Measurements from ENCODE around the gene TPRX2. TPM values are rescaled to one million over a fixed set of nuclear protein-coding genes. Genes with fewer than 3 reads are reported as not detected.
"Not testable (repeated sequence)": the region's sequence is repeated elsewhere in the genome, so short reads cannot be mapped to it uniquely, and the experiment has no call there.

The TPRX2 gene, protein sequence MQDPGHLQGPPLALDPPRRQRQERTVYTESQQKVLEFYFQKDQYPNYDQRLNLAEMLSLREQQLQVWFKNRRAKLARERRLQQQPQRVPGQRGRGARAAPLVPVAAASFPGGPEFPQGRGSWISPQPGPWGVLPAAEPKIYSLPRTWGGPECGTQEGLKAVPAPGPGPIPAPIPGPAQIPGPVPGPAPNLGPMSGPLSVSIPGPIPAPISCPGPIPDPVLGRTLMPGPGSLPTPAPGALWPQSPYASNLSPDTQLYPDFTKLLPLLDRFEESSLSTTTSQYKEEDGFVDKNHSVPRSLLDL
- total RNA-seq, result not detected

DNA sequence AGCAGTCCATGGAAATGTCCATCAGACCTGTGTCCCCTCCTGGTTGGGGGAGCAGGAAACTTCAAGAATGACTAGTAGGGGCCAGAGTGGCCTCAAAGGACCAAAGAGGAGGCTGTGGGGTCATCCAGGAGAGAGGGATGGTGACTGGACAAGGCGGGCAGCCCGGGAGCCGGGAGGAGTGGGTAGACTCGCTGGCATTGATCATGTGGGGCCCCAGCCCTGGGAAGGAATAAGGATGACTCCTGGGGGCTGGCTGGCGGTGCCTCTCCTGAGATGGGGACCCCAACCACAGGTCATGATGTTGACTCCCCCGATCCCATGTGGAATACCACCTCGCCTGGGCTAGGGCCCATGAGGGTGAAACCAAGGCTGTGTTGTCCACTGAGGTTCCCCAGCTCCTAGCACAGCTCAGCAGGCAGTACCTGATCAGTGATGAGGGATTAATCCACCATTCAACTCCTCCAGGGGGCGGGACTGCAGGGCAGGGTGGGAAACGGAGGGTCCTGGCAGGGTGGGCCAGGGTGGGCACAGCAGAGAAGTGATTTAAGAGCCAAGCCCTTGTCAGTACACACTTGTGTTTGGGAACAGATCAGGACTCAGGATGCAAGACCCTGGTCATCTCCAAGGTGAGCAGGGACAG is at the start of gene TPRX2:
Gene TPRX2, plus strand, starts transcription at position 590 of the 640 bp plus-strand sequence. Its CDS starts 12 bp downstream, at position 602.
- POLR2A ChIA-PET; H3K4me3 Mint-ChIP-seq; ATAC-seq; DNase-seq; H3K36me3 Mint-ChIP-seq (ENCODE audit: low read depth); H3K27ac Mint-ChIP-seq; H3K4me1 Mint-ChIP-seq (ENCODE audit: low read depth); H3K9me3 Mint-ChIP-seq (ENCODE audit: insufficient read depth): not testable (repeated sequence)
- CTCF ChIA-PET, result interaction anchor here (0.9 to 1.2 kb wide), 2 partner anchors 9 to 10 kb away, joined by 3 read pairs; no protein-coding TSS in a partner anchor
- peaks cover 11% of the 10 kb centered on the region for H3K27me3 Mint-ChIP-seq (ENCODE audit: low read depth)

DNA sequence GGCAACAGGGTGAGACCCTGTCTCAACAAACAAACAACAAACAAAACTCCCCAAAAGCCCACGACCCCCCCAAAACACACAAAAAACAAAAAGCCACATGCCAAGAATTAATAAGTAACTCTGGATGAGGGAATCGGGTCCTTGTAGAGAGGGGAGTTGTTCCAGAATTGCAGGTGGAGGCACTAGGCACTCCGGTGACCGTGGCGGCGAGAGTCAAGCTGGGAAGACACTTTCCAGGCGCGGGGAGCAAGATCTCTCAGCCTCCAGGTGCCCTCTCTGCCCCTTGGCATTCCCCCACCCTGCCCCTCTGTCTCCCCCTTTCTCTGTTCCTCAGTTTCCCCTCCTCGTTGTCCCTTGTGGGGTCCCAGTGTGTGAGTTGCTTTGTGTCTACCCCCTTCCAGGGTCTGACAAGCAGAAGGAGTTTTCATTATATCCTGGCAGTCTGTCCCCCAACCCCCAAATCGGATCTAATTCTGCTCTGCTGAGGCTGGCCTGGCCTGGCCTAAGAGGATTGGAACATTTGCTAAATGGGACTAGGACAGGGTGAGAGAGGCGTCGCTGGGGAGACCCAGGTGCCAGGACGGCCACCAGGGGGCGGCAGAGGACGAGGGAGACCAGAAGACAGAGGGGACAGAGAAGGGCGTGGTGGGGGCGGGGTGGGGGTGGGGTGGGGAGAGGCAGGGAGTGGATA is 45.6 kb upstream of the TPRX2 start:
- POLR2A ChIA-PET, result no interaction called here

DNA sequence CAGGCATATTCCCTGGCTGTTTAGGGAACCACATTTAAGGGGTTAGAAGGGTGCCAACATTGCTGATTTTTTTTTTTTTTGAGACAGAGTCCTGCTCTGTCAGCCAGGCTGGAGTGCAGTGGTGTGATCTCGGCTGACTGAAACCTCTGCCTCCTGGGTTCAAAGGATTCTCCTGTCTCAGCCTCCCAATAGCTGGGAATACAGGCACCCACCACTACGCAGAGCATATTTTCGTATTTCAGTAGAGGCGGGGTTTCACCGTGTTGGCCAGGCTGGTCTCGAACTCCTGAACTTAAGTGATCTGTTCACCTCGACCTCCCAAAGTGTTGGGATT is 45.1 kb upstream of the TPRX2 start:
- Mint-ChIP-seq H3K27me3 (ENCODE audit: low read depth) (peaks cover 9% of the 10 kb centered on the region), H3K36me3 (ENCODE audit: low read depth) (no peaks in the 10 kb centered on the region), H3K9me3 (ENCODE audit: insufficient read depth) (no peaks in the 10 kb centered on the region), H3K27ac (no peak overlapping the region), H3K4me3 (no peak overlapping the region), H3K4me1 (ENCODE audit: low read depth) (no peaks in the 10 kb centered on the region)
- no peak for DNase-seq
- peak; percentile 15 for ATAC-seq
- ChIA-PET POLR2A (no interaction called here), CTCF (interaction anchor here (1.0 to 1.1 kb wide), 3 partner anchors 8 to 51 kb away, joined by 3 to 7 read pairs (median 3); no protein-coding TSS in a partner anchor)

More for the DNA sequence above, 45.6 kb upstream of the TPRX2 start:
- Mint-ChIP-seq H3K36me3 (ENCODE audit: low read depth) (no peaks in the 10 kb centered on the region), H3K27me3 (ENCODE audit: low read depth) (peaks cover 4% of the 10 kb centered on the region), H3K27ac (no peak overlapping the region), H3K4me1 (ENCODE audit: low read depth) (no peaks in the 10 kb centered on the region), H3K9me3 (ENCODE audit: insufficient read depth) (no peaks in the 10 kb centered on the region), H3K4me3 (no peak overlapping the region)
- DNase-seq, result peak; percentile 82
- ATAC-seq, result peak; percentile 92
- CTCF ChIA-PET, result interaction anchor here (0.8 kb wide), 1 partner anchor 19 kb away, joined by 4 read pairs; no protein-coding TSS in a partner anchor

DNA sequence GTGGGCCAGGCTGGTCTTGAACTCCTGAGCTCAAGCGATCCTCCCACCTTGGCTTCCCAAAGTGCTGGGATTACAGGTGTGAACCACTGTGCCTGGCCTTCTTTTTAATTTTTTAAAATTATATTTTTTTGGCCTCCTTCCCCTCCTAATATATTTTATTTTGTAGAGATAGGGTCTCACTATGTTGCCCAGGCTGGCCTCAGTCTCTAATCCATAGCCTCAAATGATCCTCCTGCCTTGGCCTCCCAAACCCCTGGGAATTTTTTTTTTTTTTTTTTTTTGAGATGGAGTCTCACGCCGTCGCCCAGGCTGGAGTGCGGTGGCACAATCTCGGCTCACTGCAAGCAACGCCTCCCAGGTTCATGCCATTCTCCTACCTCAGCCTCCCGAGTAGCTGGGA is 42.8 kb upstream of the TPRX2 start:
- H3K4me3 Mint-ChIP-seq; H3K36me3 Mint-ChIP-seq (ENCODE audit: low read depth); ATAC-seq; H3K27ac Mint-ChIP-seq; DNase-seq; POLR2A ChIA-PET; H3K4me1 Mint-ChIP-seq (ENCODE audit: low read depth); CTCF ChIA-PET; H3K9me3 Mint-ChIP-seq (ENCODE audit: insufficient read depth): not testable (repeated sequence)
- H3K27me3 Mint-ChIP-seq (ENCODE audit: low read depth), result peaks cover 28% of the 10 kb centered on the region

DNA sequence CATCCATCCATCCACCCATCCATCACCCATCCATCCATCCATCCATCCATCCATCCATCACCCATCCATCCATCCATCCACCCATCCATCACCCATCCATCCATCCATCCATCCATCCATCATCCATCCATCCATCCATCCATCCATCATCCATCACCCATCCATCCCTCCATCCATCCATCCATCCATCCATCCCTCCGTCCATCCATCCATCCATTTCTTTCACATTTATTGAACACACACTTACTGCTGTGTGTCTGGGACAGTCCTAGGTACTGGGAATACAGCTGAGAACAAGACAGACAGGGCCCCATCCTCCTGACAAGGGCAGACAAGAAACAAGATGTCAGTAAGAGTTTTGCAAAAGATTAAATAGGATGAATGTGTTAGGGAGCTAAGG is 40.8 kb upstream of the TPRX2 start:
- ATAC-seq; CTCF ChIA-PET; H3K36me3 Mint-ChIP-seq (ENCODE audit: low read depth); H3K27ac Mint-ChIP-seq; H3K9me3 Mint-ChIP-seq (ENCODE audit: insufficient read depth); H3K4me3 Mint-ChIP-seq; DNase-seq; H3K4me1 Mint-ChIP-seq (ENCODE audit: low read depth); POLR2A ChIA-PET: not testable (repeated sequence)
- peaks cover 32% of the 10 kb centered on the region for H3K27me3 Mint-ChIP-seq (ENCODE audit: low read depth)

DNA sequence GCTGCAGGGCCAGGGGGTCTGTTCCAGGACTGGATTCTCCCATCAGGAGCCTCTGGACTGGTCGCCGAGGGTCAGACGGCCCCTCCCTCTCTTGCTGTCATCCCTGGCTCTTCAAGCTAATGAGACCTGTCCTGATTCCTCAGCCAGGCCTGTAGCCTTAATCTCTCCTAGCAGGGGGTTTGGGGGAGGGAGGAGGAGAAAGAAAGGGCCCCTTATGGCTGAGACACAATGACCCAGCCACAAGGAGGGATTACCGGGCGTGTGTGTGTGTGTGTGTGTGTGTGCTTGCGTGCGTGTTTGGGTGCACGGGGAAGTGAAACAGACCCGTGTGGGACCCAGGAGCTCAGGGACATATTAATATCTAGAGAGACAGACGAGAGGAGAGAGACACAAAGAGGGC is 39.2 kb upstream of the TPRX2 start:
- H3K27me3 Mint-ChIP-seq (ENCODE audit: low read depth), result peaks cover 32% of the 10 kb centered on the region
- H3K4me1 Mint-ChIP-seq (ENCODE audit: low read depth), result no peaks in the 10 kb centered on the region
- ATAC-seq (no peak), DNase-seq (no peak)
- ChIA-PET CTCF (no interaction called here), POLR2A (no interaction called here)
- H3K9me3 Mint-ChIP-seq (ENCODE audit: insufficient read depth), result no peaks in the 10 kb centered on the region
- H3K27ac Mint-ChIP-seq, result no peak overlapping the region
- no peak overlapping the region for H3K4me3 Mint-ChIP-seq
- H3K36me3 Mint-ChIP-seq (ENCODE audit: low read depth), result no peaks in the 10 kb centered on the region

DNA sequence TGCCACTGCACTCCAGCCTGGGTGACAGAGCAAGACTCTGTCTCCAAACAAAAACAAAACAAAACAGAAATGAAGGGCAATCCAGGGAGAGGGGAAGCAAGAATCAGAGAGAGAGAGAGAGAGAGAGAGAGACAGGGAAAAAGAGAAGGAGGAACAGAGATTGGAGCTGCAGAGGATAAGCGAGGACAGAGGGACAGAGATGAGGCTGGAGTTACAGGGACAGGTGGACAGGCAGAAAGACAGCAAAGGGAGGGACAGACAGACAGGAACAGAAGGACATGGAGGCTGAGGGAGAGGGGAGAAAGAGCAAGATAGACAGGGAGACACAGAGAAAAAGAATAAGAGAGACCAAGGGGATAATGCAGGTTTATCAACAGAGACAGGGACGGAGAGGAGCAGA is 38.6 kb upstream of the TPRX2 start:
- Mint-ChIP-seq H3K4me3 (no peak overlapping the region), H3K36me3 (ENCODE audit: low read depth) (no peaks in the 10 kb centered on the region), H3K4me1 (ENCODE audit: low read depth) (no peaks in the 10 kb centered on the region), H3K9me3 (ENCODE audit: insufficient read depth) (no peaks in the 10 kb centered on the region), H3K27ac (no peak overlapping the region), H3K27me3 (ENCODE audit: low read depth) (peaks cover 32% of the 10 kb centered on the region)
- DNase-seq (no peak), ATAC-seq (no peak)
- POLR2A ChIA-PET, result no interaction called here
- CTCF ChIA-PET, result no interaction called here

DNA sequence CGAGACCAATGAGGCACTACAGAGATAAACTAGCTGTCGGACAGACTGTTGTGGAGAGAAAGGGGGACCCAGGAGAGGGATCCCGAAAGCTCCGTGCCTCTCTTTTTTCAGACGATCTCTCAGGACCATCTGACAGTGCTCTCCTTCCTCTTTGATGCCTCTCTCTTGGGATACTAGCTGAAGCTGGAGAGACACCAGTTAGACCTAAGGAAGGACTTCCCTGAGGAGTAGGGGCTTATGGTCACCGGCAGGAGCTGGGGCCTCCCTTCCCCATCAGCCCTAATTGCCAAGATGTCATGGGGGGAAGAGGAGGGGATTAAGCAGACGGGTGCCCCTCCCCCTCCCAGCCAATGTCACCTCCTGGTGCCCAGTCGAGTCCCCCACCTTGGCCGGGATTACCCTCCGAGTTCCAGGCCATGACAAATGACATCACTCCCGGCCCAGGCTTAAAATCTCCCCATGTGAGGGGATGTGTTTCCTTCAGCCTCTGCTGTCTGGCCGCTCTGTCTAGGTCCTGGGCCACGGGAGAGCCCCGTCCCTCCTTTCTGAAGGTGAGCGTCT is 37.5 kb upstream of the TPRX2 start, which contains the start of gene CRX:
Gene CRX, plus strand, starts transcription at position 478 of the 561 bp plus-strand sequence. CDS start 12,507 bp downstream, outside the sequence.
- Mint-ChIP-seq H3K27ac (no peak within 1 kb of the TSS), H3K27me3 (ENCODE audit: low read depth) (peaks cover 32% of the 10 kb centered on the region), H3K4me1 (ENCODE audit: low read depth) (no peaks in the 10 kb centered on the region), H3K9me3 (ENCODE audit: insufficient read depth) (no peaks in the 10 kb centered on the region), H3K4me3 (no peak within 1 kb of the TSS), H3K36me3 (ENCODE audit: low read depth) (no peaks in the 10 kb centered on the region)
- no peak for DNase-seq
- POLR2A ChIA-PET, result no interaction called here
- CTCF ChIA-PET, result no interaction called here
- no peak for ATAC-seq

DNA sequence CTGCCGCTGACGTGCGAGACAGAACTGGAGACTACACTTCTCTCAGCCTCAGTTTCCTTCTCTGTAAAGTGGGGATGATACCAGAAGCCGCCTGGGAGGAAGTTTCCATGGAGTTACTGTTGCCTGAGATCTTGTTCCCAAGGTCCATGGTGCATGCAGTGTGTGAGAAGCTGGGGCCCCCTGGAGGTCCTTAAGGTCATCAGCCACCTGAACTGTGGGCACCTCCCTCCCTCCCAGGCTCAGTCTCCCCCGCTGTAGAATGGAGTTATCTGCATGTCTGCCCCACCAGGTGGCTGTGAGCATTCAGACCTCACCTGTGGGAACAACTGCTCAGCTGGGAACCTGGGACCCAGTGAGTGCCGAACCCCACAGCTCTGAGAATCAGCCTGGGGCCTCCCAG is 34.6 kb upstream of the TPRX2 start:
- ChIA-PET POLR2A (no interaction called here), CTCF (interaction anchor here (2.2 kb wide), 1 partner anchor 45 kb away, joined by 5 read pairs; no protein-coding TSS in a partner anchor)
- no peaks in the 10 kb centered on the region for H3K4me1 Mint-ChIP-seq (ENCODE audit: low read depth)
- DNase-seq (no peak), ATAC-seq (no peak)
- H3K27ac Mint-ChIP-seq, result no peak overlapping the region
- no peaks in the 10 kb centered on the region for H3K9me3 Mint-ChIP-seq (ENCODE audit: insufficient read depth)
- peaks cover 19% of the 10 kb centered on the region for H3K27me3 Mint-ChIP-seq (ENCODE audit: low read depth)
- H3K4me3 Mint-ChIP-seq, result no peak overlapping the region
- H3K36me3 Mint-ChIP-seq (ENCODE audit: low read depth), result no peaks in the 10 kb centered on the region

DNA sequence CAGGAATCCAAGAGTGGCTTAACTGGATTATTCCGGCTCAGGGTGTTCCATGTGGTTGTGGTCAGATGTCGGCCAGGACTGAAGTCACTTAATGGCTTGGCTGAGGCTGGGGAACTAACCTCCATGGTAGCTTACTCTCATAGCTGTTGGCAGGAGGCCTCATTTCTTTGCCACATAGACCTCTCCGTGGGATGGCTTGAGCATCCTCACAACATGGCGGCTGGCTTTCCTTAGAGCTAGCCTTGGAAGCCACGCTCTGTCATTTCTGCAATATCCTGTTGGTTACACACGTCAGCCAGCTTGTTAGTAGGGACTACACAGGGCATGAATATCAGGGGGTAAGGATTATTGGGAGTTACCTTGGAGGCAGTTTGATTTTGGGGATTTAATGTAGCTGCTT is 32.2 kb upstream of the TPRX2 start:
- CTCF ChIA-PET, result interaction anchor here (1.0 kb wide), 1 partner anchor 37 kb away, joined by 3 read pairs; no protein-coding TSS in a partner anchor
- H3K9me3 Mint-ChIP-seq (ENCODE audit: insufficient read depth), result no peaks in the 10 kb centered on the region
- peaks cover 3% of the 10 kb centered on the region for H3K27me3 Mint-ChIP-seq (ENCODE audit: low read depth)
- H3K27ac Mint-ChIP-seq, result no peak overlapping the region
- H3K36me3 Mint-ChIP-seq (ENCODE audit: low read depth), result no peaks in the 10 kb centered on the region
- DNase-seq, result no peak
- H3K4me3 Mint-ChIP-seq, result no peak overlapping the region
- ATAC-seq, result no peak
- POLR2A ChIA-PET, result no interaction called here
- H3K4me1 Mint-ChIP-seq (ENCODE audit: low read depth), result no peaks in the 10 kb centered on the region

DNA sequence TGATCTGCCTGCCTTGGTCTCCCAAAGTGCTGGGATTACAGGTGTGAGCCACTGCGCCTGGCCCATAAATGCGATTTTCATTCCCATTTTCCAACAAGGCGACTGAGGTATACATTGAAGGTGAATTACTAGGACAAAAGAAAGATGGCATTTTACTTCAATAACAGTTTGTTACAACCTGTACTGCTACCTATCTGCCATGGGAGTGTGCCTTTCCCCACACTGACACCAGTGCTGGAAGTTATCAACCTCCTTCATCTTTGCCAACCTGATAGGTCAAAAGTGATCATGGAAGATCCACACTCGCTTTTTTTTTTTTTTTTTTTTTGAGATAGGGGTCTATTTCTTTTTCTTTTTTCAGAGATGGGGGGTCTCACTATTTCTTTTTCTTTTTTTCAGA is 26.3 kb upstream of the TPRX2 start:
- H3K27me3 Mint-ChIP-seq (ENCODE audit: low read depth), result no peaks in the 10 kb centered on the region
- ChIA-PET CTCF (no interaction called here), POLR2A (no interaction called here)
- H3K4me3 Mint-ChIP-seq, result no peak overlapping the region
- DNase-seq (no peak), ATAC-seq (no peak)
- no peaks in the 10 kb centered on the region for H3K4me1 Mint-ChIP-seq (ENCODE audit: low read depth)
- H3K27ac Mint-ChIP-seq, result no peak overlapping the region
- no peaks in the 10 kb centered on the region for H3K9me3 Mint-ChIP-seq (ENCODE audit: insufficient read depth)
- H3K36me3 Mint-ChIP-seq (ENCODE audit: low read depth), result no peaks in the 10 kb centered on the region

DNA sequence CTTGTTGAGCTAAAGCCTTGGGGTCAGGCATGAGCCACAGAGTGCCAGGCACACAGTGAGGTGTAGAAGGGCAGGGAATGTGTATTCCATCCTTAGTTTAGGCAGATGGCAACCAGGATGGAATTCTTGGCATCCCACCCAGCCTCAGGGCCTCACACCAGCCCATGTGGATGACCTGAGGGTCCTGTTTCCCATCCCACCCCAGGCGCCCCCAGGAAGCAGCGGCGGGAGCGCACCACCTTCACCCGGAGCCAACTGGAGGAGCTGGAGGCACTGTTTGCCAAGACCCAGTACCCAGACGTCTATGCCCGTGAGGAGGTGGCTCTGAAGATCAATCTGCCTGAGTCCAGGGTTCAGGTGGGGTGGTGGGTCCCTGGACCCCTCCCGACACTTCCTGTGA is 23.0 kb upstream of the TPRX2 start:
- no peaks in the 10 kb centered on the region for H3K36me3 Mint-ChIP-seq (ENCODE audit: low read depth)
- H3K27ac Mint-ChIP-seq, result no peak overlapping the region
- no peaks in the 10 kb centered on the region for H3K9me3 Mint-ChIP-seq (ENCODE audit: insufficient read depth)
- no peak overlapping the region for H3K4me3 Mint-ChIP-seq
- H3K4me1 Mint-ChIP-seq (ENCODE audit: low read depth), result no peaks in the 10 kb centered on the region
- H3K27me3 Mint-ChIP-seq (ENCODE audit: low read depth), result no peaks in the 10 kb centered on the region
- ATAC-seq (no peak), DNase-seq (no peak)
- POLR2A ChIA-PET, result no interaction called here
- CTCF ChIA-PET, result interaction anchor here (0.9 kb wide), 1 partner anchor 33 kb away, joined by 4 read pairs; no protein-coding TSS in a partner anchor

All from activated CD8-positive, alpha-beta T cell treated with anti-CD3 and anti-CD28 coated beads, Interleukin-2, amount 10 ng/mL, durations not matched to agents 7 days and 5 days (primary cell).